Measurements from ENCODE around the gene CHRM2.

CHRM2 gene

DNA sequence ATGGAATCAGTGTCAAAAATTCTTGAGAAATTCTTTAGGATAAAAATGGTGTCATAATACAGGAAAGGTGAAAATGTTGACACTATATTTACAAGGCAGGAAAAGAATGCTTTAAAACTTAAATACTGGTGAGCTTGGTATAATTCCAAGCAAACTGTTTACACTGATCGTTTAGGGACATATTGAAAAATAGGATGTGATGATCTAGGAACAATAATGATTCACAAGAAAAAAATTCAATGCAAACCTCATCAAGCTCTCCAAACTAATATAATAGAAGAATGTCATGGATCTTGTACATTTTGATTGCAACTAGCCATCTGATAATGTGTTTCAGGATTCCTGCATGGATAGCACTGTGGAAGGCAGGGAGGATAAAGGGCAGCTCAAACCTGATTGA lies 98.4 kb downstream of the CHRM2 start:
- Mint-ChIP-seq H3K4me3 (no peak overlapping the region), H3K36me3 (no peaks in the 10 kb centered on the region), H3K27ac (no peak overlapping the region), H3K4me1 (no peaks in the 10 kb centered on the region), H3K9me3 (peaks cover 13% of the 10 kb centered on the region)
- DNase-seq (ENCODE audit: low spot score in 2 of 2) (no peak), ATAC-seq (no peak)

DNA sequence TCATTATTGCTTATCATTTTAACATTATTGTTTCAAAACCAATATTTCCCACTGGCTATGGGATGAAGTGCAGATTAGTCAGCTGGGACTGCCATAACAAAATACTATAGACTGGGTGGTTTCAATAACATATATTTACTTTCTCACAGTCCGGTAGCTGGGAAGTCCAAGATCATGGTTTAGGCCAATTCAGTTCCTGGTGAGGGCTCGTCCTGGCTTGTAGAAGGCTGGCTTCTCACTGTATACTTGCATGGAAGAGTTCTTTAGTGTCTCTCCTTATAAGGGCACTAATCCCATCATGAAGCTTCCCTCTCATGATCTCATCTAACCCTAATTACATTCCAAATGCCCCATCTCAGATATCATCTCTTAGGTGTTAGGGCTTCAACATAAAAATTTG lies 101.3 kb downstream of the CHRM2 start:
- Mint-ChIP-seq H3K4me3 (no peak overlapping the region), H3K27ac (no peak overlapping the region), H3K9me3 (peaks cover 13% of the 10 kb centered on the region), H3K4me1 (no peaks in the 10 kb centered on the region), H3K36me3 (peaks cover 6% of the 10 kb centered on the region)
- ATAC-seq (no peak), DNase-seq (ENCODE audit: low spot score in 2 of 2) (no peak)

DNA sequence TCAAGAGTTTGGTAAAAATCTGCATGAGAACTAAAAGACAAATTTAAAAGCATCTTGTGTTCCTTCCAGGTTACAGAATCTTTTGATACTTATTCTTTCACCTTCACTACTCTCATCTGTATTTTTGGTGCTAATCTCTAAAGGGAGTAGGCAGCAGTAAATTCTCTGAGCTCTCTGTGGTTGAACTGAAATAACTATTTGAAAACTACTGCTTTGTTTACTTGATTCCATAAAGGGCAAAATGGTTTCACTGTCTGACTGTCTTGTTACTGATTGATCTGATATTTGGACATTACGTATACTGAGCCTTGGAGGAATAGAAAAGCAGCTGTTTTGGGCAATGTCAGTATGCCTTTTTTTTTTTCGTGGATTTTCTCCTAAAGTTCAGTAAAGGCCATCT lies 103.3 kb downstream of the CHRM2 start:
- no peaks in the 10 kb centered on the region for H3K4me1 Mint-ChIP-seq
- no peak overlapping the region for H3K4me3 Mint-ChIP-seq
- DNase-seq (ENCODE audit: low spot score in 2 of 2) (no peak), ATAC-seq (no peak)
- H3K36me3 Mint-ChIP-seq = peaks cover 6% of the 10 kb centered on the region
- no peak overlapping the region for H3K27ac Mint-ChIP-seq
- peaks cover 13% of the 10 kb centered on the region for H3K9me3 Mint-ChIP-seq

DNA sequence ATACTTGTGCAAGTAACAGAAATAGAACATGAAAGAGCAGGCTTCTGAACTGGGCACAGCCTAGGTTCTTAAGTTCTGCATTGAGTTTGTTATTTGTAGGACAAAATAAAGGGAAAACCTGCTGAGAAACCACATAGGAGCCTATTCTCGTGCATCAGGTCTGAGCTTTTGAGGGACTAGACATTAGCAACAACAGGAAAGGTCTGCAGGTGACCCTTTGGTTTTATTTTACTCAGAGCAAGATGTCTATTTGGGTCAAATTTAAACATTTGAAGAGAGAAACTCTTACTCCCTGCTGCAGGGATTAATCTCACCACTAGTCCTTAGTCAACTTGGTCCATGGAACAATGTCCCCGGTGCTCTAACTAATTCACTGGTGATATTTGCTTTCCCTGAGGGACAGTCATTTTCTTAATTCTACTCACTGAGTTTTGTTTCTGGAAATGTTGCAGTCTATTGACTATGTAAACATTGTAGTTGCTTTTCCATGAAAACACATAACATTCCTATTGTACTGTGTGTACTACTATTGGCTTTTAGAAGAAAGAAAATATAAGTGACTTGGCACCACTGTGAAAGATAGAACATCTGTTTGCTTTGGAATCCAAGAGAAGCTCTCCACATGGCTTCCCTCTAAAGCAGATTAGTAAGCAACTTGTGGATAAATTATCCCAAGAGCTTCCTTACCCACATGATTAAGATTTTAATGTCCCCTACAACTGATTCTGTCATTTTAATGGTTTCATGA lies 108.2 kb downstream of the CHRM2 start:
- Mint-ChIP-seq H3K36me3 (peaks cover 6% of the 10 kb centered on the region), H3K27ac (no peak overlapping the region)

DNA sequence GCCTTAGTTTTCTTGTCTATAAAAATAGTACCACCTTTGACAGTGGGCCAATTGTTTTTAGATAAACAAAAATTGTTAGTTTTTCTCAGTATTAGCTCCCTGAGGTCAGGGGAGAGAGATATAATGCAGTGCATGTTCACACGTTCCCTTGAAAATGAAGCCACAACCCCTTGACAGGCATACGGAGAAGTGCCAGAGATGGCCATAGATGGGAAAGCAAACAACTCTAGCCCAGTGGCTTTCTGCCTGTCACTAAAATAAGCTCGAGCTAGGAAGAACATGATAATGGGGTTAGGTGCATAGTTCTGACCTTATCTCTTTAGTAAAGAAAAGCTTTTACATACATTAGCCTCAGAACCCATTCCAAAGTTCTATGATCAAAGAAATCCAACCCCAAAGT lies 124.9 kb downstream of the CHRM2 start:
- ATAC-seq = no peak
- Mint-ChIP-seq H3K9me3 (peaks cover 15% of the 10 kb centered on the region), H3K4me3 (no peak overlapping the region), H3K27ac (no peak overlapping the region), H3K36me3 (no peaks in the 10 kb centered on the region), H3K4me1 (no peaks in the 10 kb centered on the region)
- no peak for DNase-seq (ENCODE audit: low spot score in 2 of 2)

More for the DNA sequence above, 108.2 kb downstream of the CHRM2 start:
- peaks cover 10% of the 10 kb centered on the region for H3K9me3 Mint-ChIP-seq
- DNase-seq (ENCODE audit: low spot score in 2 of 2) (no peak), ATAC-seq (no peak)
- H3K4me1 Mint-ChIP-seq = no peaks in the 10 kb centered on the region
- H3K4me3 Mint-ChIP-seq = no peak overlapping the region

DNA sequence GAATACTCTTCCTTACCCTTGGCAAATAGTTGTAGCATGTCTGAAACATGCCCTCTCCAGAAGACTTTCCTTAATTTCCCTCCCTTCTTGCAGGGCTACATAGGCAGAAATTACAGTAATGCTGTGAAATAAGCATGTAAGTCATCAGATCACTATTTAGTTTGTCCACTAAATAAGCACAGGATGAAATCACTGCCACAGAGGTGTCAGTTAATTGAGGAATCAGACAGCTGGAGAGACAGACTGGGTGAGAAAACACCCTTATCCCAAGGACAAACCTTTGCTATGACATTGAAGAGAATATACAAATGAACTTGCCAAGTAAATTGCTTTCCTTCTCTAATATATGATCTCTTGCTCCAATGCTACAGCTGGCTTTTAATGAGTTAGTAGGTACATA lies 129.3 kb downstream of the CHRM2 start:
- Mint-ChIP-seq H3K4me3 (no peak overlapping the region), H3K4me1 (no peaks in the 10 kb centered on the region), H3K36me3 (no peaks in the 10 kb centered on the region), H3K9me3 (peaks cover 11% of the 10 kb centered on the region), H3K27ac (no peak overlapping the region)
- ATAC-seq (no peak), DNase-seq (ENCODE audit: low spot score in 2 of 2) (no peak)

DNA sequence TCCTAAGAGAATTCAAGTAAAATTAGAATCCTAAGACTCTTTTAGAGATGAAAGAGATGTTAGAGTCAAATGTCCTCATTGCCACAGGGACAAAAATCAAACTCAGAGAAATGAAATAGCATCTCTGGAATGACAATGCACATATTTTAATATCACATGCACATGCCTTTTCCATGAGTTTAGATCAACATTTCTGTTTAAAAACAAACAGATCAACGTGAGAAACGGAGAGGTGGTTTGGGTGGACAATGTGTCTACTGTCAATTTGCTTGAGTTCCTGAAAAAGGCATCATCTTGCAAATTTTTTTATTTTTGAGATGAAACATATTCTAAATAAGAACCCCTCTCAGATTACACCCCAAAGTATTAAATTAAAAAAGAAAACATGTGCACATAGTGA lies 130.0 kb downstream of the CHRM2 start:
- H3K4me1 Mint-ChIP-seq = no peaks in the 10 kb centered on the region
- no peak for ATAC-seq
- no peaks in the 10 kb centered on the region for H3K36me3 Mint-ChIP-seq
- H3K9me3 Mint-ChIP-seq = peaks cover 9% of the 10 kb centered on the region
- no peak overlapping the region for H3K4me3 Mint-ChIP-seq
- no peak overlapping the region for H3K27ac Mint-ChIP-seq
- no peak for DNase-seq (ENCODE audit: low spot score in 2 of 2)

DNA sequence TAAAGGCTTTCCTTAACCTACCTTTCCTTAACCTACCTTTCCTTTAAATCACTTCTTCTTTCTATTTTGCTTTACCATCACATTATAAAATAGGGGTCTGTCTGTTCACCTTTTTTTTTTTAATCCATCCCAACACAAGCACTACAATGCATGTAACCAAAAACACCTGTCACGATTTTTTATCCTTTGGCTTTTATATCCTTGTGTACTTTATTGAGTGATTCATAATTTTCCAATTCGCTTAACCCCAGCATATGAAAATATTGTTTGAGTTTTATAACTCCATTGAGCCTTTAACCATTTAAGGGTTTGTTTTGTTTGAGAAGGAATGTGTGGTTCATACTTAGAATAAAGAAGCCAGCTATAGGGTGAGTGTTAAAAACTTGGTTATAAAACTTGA lies 132.2 kb downstream of the CHRM2 start:
- Mint-ChIP-seq H3K4me3 (no peak overlapping the region), H3K27ac (no peak overlapping the region), H3K9me3 (peaks cover 11% of the 10 kb centered on the region), H3K4me1 (no peaks in the 10 kb centered on the region), H3K36me3 (no peaks in the 10 kb centered on the region)
- DNase-seq (ENCODE audit: low spot score in 2 of 2) = no peak
- ATAC-seq = no peak

DNA sequence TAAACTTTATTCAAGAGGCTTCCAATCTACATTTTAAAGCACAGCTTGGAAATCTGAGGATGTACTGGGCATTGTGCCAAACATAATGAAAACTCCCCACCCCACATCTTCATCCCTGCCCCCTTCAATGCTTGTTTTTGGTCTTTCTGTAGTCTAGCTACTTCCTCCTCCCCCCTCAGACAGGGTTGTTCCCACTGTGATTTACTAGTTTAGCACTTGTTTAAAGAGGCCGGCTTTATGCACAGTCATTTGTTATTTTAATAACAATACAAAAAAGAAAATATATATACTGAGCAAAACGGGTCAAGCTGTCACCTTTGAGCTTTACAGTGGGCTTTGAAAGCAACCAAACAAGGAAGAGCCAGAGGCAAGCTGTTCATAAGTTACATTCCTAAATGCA lies 132.6 kb downstream of the CHRM2 start:
- DNase-seq (ENCODE audit: low spot score in 2 of 2) (no peak), ATAC-seq (no peak)
- no peak overlapping the region for H3K27ac Mint-ChIP-seq
- no peak overlapping the region for H3K4me3 Mint-ChIP-seq
- peaks cover 11% of the 10 kb centered on the region for H3K9me3 Mint-ChIP-seq
- no peaks in the 10 kb centered on the region for H3K4me1 Mint-ChIP-seq
- no peaks in the 10 kb centered on the region for H3K36me3 Mint-ChIP-seq

DNA sequence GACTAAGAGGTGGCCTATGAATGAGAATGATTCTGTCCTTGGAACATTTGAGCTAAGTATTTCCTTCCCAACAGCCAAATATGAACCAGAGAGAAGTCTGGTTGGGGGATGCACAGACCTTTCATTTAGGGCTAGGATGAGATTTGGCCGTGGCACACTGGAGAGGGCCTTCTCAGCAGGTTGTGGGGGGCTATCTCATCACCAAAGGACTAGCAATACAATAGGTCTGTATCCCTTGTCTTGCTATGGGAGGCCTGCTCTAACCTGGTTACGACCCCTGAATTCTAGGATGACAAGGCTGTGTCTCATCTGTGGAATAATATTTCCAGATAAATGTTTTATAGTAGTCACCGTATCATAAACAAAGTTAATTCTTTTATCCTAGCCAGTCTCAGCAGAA lies 133.0 kb downstream of the CHRM2 start:
- no peaks in the 10 kb centered on the region for H3K4me1 Mint-ChIP-seq
- DNase-seq (ENCODE audit: low spot score in 2 of 2) = no peak
- no peak for ATAC-seq
- no peak overlapping the region for H3K4me3 Mint-ChIP-seq
- H3K27ac Mint-ChIP-seq = no peak overlapping the region
- peaks cover 11% of the 10 kb centered on the region for H3K9me3 Mint-ChIP-seq
- no peaks in the 10 kb centered on the region for H3K36me3 Mint-ChIP-seq

DNA sequence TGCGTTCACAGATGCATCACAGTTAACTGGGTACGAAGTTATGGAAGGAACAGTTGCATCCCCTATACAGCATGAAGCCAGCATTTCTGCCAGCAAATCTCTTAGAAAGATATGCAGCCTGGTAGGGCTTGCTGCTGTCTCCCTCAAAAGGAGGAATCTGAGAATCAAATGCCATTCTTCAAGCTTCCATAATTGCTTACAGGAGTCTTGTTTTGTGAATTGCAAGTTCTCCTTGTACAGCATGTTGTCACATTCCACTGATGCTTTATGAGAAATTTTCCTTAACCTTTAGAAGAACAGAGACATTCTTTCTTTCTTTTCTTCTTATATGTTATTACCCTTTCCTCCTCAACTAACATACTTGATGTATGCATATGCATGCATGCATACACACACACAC lies 134.6 kb downstream of the CHRM2 start:
- DNase-seq (ENCODE audit: low spot score in 2 of 2) (no peak), ATAC-seq (no peak)
- no peak overlapping the region for H3K27ac Mint-ChIP-seq
- no peaks in the 10 kb centered on the region for H3K36me3 Mint-ChIP-seq
- no peak overlapping the region for H3K4me3 Mint-ChIP-seq
- H3K9me3 Mint-ChIP-seq = peaks cover 6% of the 10 kb centered on the region
- H3K4me1 Mint-ChIP-seq = no peaks in the 10 kb centered on the region

DNA sequence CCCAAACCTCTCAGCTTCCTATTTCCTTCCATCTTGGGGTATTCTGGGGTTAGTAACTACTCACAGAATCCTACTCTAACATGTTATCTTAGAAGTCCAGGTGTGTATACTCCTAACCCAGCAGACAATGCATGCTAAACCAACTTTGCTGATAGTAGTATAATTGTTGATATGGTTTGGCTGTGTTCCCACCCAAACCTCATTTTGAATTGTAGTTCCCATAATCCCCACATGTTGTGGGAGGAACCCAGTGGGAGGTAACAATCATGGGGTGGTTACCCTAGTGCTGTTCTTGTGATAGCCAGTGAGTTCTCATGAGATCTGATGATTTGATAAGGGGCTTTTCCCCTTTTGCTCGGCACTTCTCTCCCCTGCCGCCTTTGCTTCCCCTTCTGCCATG lies 135.1 kb downstream of the CHRM2 start:
- Mint-ChIP-seq H3K4me3 (no peak overlapping the region), H3K9me3 (peaks cover 6% of the 10 kb centered on the region), H3K27ac (no peak overlapping the region), H3K36me3 (no peaks in the 10 kb centered on the region), H3K4me1 (no peaks in the 10 kb centered on the region)
- ATAC-seq (no peak), DNase-seq (ENCODE audit: low spot score in 2 of 2) (no peak)

DNA sequence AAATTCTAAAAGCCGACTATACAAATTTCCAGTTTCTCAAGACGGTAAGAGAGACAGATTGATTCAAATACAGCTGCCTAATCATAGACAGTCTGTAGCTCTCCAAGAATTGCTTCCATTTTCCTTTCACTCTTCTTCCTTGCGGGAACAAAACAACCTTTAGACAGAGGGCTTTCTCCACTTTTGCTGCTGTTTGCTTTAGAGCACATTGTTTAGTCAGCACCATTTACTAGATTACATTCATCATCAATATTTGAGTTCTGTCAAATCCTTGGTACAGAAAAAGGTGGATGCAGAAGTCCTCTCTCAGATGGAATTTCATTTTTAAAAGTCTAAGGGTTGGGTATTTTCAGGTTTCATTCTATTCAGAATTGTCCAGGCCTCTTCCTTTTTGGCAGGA lies 137.4 kb downstream of the CHRM2 start:
- Mint-ChIP-seq H3K9me3 (peaks cover 9% of the 10 kb centered on the region), H3K4me3 (no peak overlapping the region), H3K27ac (no peak overlapping the region), H3K4me1 (no peaks in the 10 kb centered on the region), H3K36me3 (no peaks in the 10 kb centered on the region)
- no peak for DNase-seq (ENCODE audit: low spot score in 2 of 2)
- no peak for ATAC-seq

DNA sequence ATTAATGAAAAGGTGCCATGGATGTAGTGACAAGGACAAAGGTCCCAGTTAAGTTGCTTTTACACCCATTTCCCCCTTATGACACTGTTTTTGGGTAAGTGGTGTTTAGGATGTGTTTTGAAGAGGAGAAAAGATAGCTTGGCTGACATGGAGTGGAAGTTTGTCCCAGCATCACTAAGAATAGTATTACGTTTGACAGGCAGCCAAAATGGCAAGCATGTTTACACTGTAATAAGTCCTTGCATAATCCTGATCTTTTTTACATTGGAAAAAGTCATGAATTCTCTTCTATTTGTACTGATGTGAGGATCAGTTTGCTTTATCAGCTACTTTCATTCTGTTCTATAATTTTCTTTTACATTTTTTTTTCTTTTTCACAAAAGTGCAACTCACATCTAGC lies 137.8 kb downstream of the CHRM2 start:
- Mint-ChIP-seq H3K36me3 (no peaks in the 10 kb centered on the region), H3K4me3 (no peak overlapping the region), H3K27ac (no peak overlapping the region), H3K9me3 (peaks cover 9% of the 10 kb centered on the region), H3K4me1 (no peaks in the 10 kb centered on the region)
- no peak for ATAC-seq
- no peak for DNase-seq (ENCODE audit: low spot score in 2 of 2)

DNA sequence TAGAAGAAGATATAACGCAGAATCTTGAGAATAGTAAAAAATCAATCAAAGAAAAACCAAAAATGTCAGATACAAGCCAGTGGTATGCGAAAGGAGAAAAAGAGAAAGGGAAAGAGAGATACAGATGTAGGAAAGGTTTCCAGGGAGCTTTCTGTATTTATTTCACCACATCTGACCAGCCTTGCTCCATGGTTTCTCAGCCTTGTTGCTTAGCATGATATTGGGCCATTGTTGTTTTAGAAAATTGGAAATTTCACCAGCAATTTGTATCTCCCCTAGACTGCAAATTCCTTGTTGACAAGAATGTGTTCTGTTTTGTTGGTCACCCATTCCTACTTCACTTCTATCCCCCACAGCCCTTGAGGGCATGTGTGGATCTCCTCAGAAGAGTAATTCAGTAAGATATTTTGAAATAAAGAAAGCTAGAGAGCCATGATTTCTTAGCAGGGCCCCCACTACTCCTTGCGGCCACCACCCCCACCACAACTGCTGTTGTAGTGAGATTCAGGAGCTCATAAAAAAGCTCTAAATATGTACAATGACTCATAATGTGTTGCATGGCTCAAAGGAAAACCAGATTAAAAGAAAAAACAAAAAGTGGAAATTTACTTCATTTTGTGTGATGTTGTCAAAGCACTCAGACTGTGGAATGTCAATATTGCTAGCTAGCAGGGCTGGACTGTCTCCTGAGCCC lies 138.7 kb downstream of the CHRM2 start:
- Mint-ChIP-seq H3K4me3 (no peak overlapping the region), H3K27ac (no peak overlapping the region), H3K4me1 (no peaks in the 10 kb centered on the region), H3K9me3 (peaks cover 9% of the 10 kb centered on the region), H3K36me3 (no peaks in the 10 kb centered on the region)
- DNase-seq (ENCODE audit: low spot score in 2 of 2) (no peak), ATAC-seq (no peak)

DNA sequence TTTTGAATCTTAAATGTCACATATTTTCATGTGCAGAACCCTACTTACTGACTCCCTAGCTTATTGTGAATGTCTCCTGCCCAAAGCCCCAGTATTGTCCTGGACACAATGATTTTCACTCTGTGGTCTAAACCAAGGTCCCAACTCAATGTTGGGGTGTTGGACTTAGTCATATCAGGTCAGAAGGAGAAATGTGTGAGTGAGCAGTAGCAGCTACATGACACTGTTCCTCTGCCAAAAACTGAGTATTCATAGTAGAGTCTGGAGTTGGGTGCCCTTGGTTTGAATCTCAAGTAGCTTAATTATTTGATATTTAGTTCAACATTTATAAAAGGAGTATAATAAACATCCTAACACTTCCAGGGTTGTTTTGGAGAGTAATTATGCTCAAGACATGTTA lies 141.0 kb downstream of the CHRM2 start:
- Mint-ChIP-seq H3K36me3 (no peaks in the 10 kb centered on the region), H3K27ac (no peak overlapping the region), H3K4me3 (no peak overlapping the region), H3K9me3 (peaks cover 7% of the 10 kb centered on the region), H3K4me1 (no peaks in the 10 kb centered on the region)
- DNase-seq (ENCODE audit: low spot score in 2 of 2) = no peak
- no peak for ATAC-seq
